ENCODE results near the gene SRPK2. TPM values are rescaled to one million over a fixed set of nuclear protein-coding genes. Genes with fewer than 3 reads are reported as not detected.

SRPK2 gene
- total RNA-seq, 4 donors from 2014 or later = 61.7 to 89.1 (median 78.4) TPM

DNA sequence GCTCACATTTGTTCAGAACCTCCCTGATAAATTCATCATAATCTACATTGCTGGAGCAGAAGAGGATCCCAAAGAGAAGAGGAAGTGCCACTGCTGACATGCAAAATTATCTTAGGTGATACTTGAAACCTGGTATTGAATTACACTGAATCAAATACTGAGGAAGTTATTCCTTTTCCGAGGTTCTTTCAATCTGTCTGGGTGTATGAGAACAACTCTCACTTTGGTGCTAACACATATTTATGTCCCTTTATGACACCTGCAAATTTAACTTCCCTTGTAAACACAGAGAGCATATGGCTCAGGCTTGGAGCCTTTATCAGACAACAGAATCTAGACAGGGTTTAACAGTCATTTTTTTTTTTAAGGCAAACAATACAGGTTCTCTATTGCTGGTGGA is 131.4 kb downstream of the SRPK2 start:
- WGBS = 15% methylated on average over 1 of the region's 1 CpG
- no peak overlapping the region for H3K4me3 ChIP-seq
- no peaks in the 10 kb centered on the region for H3K9me3 ChIP-seq
- no peaks in the 10 kb centered on the region for H3K36me3 ChIP-seq
- no peak for TF ChIP-seq POLR2A (IDR thresholded peaks at IDR 0.05)
- TF ChIP-seq, protein P1, sequence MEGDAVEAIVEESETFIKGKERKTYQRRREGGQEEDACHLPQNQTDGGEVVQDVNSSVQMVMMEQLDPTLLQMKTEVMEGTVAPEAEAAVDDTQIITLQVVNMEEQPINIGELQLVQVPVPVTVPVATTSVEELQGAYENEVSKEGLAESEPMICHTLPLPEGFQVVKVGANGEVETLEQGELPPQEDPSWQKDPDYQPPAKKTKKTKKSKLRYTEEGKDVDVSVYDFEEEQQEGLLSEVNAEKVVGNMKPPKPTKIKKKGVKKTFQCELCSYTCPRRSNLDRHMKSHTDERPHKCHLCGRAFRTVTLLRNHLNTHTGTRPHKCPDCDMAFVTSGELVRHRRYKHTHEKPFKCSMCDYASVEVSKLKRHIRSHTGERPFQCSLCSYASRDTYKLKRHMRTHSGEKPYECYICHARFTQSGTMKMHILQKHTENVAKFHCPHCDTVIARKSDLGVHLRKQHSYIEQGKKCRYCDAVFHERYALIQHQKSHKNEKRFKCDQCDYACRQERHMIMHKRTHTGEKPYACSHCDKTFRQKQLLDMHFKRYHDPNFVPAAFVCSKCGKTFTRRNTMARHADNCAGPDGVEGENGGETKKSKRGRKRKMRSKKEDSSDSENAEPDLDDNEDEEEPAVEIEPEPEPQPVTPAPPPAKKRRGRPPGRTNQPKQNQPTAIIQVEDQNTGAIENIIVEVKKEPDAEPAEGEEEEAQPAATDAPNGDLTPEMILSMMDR (IDR thresholded peaks at IDR 0.05) = no peak
- no peaks in the 10 kb centered on the region for H3K27me3 ChIP-seq
- DNase-seq (ENCODE audit: low spot score in 2 of 2) = no peak
- H3K27ac ChIP-seq = no peak overlapping the region
- H3K4me1 ChIP-seq = peaks cover 27% of the 10 kb centered on the region

DNA sequence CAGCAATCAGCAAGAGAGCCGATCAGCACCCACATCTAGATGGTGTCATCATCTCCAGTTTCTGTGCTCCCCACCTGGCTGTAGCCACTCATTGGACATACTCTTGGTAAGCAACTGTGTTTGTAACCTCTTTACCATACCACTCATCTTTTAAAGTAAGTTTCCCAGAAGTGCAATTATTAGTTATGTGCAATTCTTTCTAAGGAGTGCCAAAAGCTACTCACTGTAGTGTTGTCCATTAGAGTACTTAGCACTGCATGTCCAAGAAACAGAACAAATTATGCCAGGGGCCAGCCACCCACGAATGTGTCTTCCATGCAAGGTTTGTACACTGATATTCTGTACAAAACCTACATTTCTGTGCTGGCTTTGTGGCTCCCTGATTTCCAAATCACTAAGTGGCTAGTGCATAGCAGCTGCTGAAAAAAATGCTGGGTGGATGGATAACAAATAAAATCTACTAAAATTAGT is 131.9 kb downstream of the SRPK2 start:
- Histone ChIP-seq H3K4me3 (no peak overlapping the region), H3K9me3 (no peaks in the 10 kb centered on the region), H3K4me1 (peaks cover 27% of the 10 kb centered on the region), H3K27ac (no peak overlapping the region), H3K27me3 (no peaks in the 10 kb centered on the region), H3K36me3 (no peaks in the 10 kb centered on the region)
- 42% methylated on average over 2 of the region's 2 CpGs for WGBS
- DNase-seq (ENCODE audit: low spot score in 2 of 2) = no peak
- TF ChIP-seq POLR2AphosphoS5 (IDR thresholded peaks at IDR 0.05) (no peak), EP300 (IDR thresholded peaks at IDR 0.05) (no peak), POLR2A (IDR thresholded peaks at IDR 0.05) (no peak)
- TF ChIP-seq, protein P1 (IDR thresholded peaks at IDR 0.05) = no peak

DNA sequence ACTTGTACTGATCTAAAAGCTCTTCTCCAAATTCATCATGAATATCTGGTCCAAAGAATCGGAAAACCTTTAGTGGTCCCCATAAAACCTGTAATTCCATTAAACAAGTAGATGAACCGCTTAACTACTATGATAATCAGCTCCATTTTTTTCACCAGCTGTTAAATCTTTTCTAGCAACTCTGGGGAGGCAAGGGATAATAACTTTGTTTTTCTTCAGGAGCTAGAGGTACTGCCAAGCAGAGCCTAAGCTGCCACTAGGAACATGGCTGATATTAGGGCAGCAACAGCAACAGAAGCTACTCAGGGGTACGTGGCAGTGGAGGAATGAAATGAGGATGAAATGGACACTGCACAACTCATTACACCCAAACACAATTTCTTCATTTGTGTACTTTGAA is 138.0 kb downstream of the SRPK2 start:
- H3K4me3 ChIP-seq = no peak overlapping the region
- no peak for DNase-seq (ENCODE audit: low spot score in 2 of 2)
- H3K27ac ChIP-seq = no peak overlapping the region
- TF ChIP-seq POLR2A (IDR thresholded peaks at IDR 0.05) (no peak), POLR2AphosphoS5 (IDR thresholded peaks at IDR 0.05) (no peak), EP300 (IDR thresholded peaks at IDR 0.05) (no peak)
- TF ChIP-seq, protein P1 (IDR thresholded peaks at IDR 0.05) = no peak
- H3K36me3 ChIP-seq = no peaks in the 10 kb centered on the region
- 92% methylated on average over 3 of the region's 3 CpGs for WGBS
- H3K4me1 ChIP-seq = peaks cover 18% of the 10 kb centered on the region
- H3K9me3 ChIP-seq = no peaks in the 10 kb centered on the region
- no peaks in the 10 kb centered on the region for H3K27me3 ChIP-seq

DNA sequence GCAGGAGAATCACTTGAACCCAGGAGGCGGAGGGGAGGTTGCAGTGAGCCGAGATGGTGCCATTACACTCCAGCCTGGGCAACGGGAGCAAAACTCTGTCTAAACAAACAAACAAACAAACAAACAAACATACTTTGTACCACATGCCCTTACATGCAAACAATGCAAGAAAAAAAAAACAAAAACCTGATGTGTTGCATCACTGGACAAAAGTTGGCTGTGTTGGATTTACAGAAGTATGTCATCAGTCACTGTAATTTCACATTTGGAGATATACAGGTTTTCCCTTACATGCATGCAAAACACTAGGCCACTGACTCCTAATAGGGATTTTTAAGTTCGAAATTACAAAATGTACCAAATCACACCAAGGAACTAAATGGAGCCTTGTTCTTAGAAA is 138.5 kb downstream of the SRPK2 start:
- DNase-seq (ENCODE audit: low spot score in 2 of 2) = no peak
- 88% methylated on average over 4 of the region's 4 CpGs for WGBS
- Histone ChIP-seq H3K27me3 (no peaks in the 10 kb centered on the region), H3K4me1 (peaks cover 19% of the 10 kb centered on the region), H3K27ac (no peak overlapping the region), H3K36me3 (no peaks in the 10 kb centered on the region), H3K9me3 (no peaks in the 10 kb centered on the region), H3K4me3 (no peak overlapping the region)
- TF ChIP-seq POLR2A (IDR thresholded peaks at IDR 0.05) = no peak
- no peak for TF ChIP-seq POLR2AphosphoS5 (IDR thresholded peaks at IDR 0.05)
- TF ChIP-seq EP300 (IDR thresholded peaks at IDR 0.05) = no peak
- TF ChIP-seq, protein P1 (IDR thresholded peaks at IDR 0.05) = no peak

DNA sequence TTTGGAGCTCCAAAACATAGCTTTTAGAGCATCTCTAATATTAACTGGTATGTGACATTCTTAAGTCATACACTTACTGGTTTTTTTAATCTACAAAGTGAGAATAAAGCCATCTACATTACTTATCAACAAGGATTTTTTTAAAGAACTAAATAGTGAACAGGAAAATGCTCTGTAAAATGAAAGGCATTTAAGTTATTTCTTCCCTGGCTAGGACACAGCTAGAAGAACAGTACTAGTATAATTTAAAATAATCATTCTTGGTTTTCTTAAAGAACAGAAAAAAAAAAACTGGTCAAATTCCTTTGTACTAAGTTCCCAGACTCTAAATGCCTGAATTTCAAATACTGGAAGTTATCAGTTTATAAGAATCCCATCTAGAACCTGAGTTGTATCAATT is 139.5 kb downstream of the SRPK2 start:
- no peaks in the 10 kb centered on the region for H3K9me3 ChIP-seq
- TF ChIP-seq POLR2AphosphoS5 (IDR thresholded peaks at IDR 0.05) (no peak), POLR2A (IDR thresholded peaks at IDR 0.05) (no peak), EP300 (IDR thresholded peaks at IDR 0.05) (no peak)
- TF ChIP-seq, protein P1 (IDR thresholded peaks at IDR 0.05) = no peak

More for the DNA sequence above, 139.5 kb downstream of the SRPK2 start:
- Histone ChIP-seq H3K27me3 (no peaks in the 10 kb centered on the region), H3K27ac (no peak overlapping the region), H3K4me1 (peaks cover 21% of the 10 kb centered on the region), H3K36me3 (no peaks in the 10 kb centered on the region), H3K4me3 (no peak overlapping the region)
- no peak for DNase-seq (ENCODE audit: low spot score in 2 of 2)

Measured in suprapubic skin (tissue), 4 donors.